Measurements from ENCODE around the gene SYNE1.
"Not testable (repeated sequence)": the region's sequence is repeated elsewhere in the genome, so short reads cannot be mapped to it uniquely, and the experiment has no call there.

SYNE1 gene

DNA sequence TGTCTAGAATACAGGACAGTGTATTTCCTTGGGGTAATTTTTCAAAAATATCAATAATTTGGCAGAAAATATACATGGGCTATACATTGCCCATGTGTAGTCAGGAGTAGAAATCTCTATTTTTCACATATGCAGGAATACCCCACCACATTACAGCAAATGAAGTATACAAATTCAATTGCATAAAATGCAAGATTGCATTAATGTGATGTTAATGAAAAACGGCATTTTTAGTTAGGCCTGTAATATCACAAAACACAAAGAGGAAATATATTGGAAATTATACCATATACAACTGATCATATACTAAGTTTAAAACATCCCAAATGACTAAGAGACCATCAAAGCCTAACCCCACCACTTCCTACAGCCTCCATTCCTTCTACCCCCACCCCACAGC lies 154.9 kb downstream of the SYNE1 start:
- DNase-seq (ENCODE audit: low spot score) = no peak

DNA sequence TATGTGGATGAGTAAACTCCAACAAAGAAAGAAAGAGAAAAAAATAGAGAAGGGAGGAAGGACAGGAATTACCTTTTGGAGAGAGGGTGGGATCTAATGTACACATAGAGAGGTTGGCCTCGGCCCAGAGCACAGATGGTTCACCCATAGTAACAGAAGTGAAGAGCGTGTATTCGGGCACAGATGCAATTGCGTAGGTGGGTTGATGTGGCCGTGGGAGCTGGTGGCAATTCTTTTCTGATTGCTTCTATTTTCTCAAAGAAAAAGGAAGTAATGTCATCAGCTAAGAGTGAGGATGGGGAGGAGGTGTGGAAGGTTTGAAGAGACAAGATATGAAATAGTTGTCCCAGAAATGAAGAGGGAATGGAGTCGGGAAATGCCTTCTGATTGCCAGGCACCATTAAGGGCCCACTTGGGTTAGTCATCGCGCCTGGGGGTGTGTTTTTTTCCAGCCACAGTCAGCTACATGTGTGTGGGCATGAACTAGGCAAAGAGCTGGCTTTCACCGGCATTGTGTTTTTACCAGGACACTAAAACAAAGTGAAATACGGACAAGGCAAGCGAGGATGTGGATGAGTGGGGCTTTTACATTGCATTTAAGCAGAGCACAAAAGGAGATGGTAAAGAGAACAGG lies 158.7 kb downstream of the SYNE1 start:
- no peak for DNase-seq (ENCODE audit: low spot score)

DNA sequence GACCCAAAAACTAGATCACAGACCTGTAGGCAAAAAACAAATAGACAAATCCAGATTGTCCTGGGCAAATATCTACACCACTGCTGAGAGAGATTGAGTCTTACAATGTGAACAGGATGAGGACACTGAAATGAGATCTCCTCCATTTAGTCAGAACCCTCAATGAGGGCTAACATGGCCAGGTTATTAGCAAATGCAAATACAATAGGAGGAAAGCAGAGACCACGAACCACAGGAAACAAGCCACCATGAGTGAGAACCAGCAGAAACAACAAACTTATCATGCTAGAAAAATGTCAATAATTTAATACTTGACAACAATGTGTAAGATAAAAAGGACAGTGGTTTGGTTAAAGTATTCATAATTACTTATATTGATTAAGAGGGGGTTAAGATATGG lies 162.8 kb downstream of the SYNE1 start:
- DNase-seq (ENCODE audit: low spot score) = no peak

DNA sequence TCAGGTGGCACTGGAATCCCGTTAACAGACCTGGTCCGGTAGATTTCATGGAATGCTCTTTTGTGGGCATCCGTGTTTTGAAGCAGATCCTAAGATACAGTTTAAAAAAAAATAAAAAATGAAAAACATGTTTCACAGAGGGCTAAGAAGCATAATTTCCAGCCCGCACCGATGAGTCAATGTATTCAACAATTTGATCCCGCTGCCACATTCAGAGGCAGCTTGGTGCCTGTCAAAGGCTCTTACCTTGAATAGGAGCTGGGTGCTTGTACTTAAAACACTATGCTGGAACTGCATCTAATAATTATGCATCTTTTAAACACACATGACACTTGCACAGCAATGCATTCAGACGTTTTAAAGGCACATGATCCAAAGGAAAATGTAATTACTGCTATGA lies 164.8 kb downstream of the SYNE1 start:
- no peak for DNase-seq (ENCODE audit: low spot score)

DNA sequence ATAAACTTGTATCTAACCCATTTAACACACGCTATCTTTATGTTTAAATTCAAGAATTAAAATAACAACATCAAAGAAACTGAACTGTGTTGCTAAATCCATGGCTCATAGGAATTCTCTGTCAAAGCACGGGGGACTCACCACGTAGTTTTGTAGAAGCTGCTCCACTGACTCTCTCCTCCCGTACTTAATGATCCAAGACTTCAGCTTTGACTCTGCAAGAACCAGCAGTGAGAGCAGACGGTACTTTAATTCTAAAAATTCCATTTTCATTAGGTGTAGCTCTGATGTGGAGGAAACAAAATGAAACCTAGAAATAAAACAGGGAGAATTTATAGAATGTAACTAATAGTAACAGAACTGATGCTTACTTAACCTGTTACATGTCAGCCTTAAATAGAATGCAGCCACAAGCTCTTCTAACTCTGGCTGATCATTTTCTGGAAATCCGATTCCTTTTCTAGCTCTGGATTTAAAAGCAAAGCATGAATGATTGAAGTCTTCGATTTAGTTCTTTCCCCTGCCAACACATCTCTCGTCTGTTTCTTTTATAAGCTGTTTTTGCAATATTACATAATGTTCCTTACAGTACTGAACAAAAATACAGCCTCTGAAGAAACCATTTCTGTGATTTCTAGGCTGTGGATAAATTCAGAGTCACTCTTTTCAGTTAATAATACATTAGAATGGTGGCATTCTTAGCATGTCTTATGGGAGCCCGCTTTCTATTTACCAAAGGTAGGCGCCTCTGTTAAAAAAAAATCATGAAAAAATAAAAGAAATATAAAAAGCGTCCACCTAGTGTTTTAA lies 165.5 kb downstream of the SYNE1 start:
- no peak for DNase-seq (ENCODE audit: low spot score)

DNA sequence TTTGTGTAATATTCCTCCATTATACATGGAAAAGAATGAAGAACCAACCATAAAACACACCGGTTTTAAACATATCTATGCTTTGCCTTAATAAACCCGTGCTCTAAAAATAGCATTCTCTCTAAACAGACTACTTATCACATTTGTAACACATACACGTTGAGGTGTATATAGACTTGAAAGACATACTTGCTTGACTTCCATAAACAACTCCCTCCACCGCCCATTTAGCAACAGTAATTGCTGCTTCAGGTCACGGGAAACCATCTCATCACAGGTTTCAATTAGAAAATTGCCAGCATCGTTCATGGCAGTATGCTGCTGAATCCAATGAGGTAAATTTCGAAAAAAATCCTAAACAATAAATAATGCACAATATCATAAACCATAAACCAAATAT lies 174.0 kb downstream of the SYNE1 start:
- DNase-seq (ENCODE audit: low spot score) = no peak

DNA sequence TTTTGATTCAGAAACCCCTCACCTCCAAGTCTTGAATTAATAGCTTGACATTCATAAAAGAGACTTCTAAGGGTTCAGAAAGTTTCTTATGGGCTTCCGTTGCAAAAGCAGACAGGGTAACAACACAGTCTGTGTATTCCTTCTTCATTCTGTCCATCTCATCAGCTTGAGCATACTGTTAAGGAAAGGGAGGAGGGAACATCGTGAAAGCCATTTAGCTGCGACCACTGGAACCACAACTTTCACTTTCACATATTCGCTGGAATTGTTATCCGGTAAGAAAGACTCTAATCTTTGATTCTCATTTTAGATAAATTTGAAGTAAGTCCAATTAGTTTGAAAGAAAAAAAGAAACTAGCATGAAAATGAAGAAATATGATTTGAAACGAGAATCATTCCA lies 174.4 kb downstream of the SYNE1 start:
- no peak for DNase-seq (ENCODE audit: low spot score)

DNA sequence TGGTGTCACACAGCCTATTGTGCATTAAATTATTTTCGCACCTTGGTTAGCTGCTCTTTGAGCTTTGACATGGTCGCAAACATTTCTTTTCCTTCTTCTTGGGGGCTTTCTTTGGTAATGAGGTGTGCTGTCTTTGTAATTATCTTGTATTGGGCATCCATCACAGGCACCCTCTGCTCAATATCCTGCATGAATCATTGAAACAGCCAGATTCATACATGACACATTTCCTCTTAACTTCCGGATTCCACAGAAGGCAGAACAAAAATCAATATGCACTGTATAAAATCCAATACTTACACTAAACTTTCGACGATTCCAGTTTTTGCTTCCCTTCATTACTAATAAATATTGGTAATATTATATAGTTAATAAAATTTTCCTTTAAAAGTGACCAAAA lies 175.6 kb downstream of the SYNE1 start:
- no peak for DNase-seq (ENCODE audit: low spot score)

DNA sequence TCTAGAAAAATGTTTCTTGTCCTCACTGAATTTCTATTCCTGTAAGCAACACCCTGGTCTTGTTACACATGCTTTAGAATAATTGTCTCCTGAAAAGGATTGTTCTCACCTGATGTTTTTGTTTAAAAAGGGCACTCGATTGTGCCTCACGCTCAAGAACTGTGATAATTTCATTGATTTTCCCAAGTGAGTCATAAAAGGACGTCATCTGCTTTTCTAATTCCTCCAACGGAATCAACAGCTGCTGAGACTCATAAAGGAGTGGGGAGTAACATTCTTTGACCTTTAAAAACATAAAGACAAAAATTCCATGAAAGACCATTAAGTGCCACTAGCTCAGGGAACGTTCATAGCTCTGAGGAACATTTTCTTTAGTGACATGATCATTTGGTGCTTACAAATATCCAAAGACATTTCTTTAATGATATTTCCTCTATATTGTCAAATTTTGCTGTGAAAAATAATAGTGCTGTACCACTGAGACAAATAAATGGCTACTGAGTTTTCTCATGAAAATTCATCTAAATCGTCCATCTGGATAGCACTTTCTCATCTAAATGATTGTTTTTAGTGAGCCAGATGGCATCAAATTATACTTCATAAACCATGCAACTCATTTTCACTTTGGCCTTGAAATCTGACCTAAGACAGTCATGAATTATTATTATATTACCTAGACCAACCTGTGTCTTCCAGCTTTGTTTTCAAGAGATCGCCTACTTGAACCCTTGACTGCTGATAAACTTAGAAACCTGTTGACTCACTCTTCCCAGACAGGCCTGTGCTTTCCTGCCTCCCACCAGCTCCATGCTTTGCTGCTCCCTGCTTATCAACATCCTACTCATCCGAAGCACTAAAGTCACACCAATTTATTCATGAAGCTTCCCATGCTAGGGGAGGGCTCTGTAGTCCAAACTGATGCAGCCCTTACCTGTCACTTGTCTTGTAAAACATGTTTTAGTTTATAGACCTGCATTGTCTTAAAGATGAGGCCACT lies 178.2 kb downstream of the SYNE1 start:
- no peak for DNase-seq (ENCODE audit: low spot score)

DNA sequence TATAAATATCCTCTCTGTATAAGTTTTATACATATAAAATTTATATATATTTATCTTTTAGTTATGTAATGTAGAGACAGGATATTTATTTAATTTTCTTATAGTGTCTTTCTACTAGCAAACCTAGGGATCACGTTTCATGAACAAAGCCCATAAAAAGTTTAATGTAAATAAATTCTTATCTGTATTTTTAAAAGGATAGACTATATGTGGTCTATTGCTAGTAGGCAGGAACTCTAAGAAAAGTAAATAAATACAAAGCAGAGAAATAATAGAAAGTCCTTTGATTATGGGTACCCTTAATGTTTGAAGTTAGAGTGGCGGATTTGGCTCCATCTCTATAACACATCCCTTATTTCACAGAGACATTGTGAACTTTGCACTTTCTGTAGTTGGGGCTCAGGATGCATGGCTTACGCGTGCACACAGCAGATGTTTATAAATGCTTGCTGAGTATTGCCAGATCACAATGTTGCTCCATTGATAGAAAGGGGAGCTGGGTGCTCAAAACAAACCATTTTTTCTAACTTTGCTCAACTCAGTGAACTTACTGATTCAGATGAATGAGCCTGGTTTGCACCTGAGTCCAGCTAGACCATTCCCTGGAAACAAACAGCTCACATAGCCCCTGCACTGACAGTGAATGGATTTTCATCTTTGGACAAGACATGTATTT lies 179.1 kb downstream of the SYNE1 start:
- no peak for DNase-seq (ENCODE audit: low spot score)

DNA sequence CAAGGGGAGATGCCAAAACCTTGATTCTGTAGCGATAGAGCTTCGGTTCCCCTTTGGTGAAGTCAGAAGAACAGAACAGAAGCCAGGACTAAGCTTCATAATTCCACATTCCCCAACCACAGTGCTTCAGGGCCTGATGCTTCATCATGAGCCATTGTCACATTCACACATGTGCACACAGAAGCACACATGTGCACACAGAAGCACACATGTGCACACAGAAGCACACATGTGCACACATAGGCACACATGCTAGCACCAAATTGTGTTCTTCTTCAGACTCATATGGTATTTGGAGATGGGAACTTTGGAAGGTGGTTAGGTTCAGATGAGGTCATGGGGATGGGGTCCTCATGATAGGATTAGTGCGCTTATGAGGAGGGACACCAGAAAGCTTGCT lies 183.2 kb downstream of the SYNE1 start:
- DNase-seq (ENCODE audit: low spot score) = no peak

DNA sequence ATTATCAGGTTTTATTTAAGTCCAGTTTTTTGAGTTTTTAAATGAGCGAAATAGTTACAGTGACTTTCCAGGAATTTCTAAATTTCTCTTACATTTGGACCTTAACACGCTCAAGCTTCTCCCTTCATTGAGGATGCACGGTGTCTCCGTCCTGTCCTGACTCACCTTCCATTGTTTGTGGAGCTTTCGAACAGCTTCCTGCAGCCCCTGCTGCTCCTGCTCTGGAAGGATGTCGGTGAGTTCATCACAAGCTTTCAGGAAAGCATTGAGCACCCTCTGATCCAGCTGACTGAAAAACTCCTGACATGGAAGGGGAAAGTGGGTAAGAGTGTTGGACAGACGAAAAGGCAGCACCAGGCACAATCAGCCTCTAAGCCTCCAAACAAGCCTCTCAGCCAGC lies 183.7 kb downstream of the SYNE1 start:
- no peak for DNase-seq (ENCODE audit: low spot score)

DNA sequence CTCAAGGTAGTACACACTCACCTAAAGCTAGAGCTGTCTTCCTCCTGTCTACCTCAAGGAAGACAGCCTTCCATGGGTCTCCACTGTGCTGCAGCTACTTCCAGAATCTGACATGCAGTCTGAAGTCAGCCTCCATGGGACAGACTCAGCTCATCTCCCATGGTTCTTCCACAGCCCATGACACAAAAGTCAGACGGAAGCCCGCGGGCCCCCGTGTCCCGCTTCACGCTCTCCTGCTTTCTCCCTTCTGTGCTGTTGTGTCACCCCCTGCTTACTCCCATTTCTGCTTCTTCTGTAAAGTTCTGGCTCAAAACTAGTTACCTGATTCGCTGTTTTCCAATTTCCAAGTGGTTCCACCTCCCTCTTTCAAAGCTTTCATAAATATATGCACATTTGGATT lies 184.5 kb downstream of the SYNE1 start:
- no peak for DNase-seq (ENCODE audit: low spot score)

DNA sequence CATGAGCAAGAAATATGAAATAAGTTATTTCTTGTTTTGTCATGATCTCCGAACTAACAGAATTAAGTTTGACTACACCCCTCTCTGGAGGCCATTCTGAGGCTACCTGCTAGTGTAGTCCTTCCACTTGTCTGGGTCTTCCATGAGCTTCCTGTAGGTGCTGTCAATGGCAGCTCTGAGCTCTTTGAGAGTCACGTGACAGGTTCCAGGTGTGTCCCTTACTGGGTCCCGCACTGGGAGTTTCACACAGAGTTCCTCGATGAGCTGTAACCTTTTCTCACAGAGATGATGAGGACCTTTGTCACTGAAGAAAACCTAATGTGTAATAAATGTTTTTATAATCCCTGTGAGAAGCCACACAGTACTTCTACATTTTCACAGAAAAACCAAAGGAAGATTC lies 186.6 kb downstream of the SYNE1 start:
- DNase-seq (ENCODE audit: low spot score) = no peak

DNA sequence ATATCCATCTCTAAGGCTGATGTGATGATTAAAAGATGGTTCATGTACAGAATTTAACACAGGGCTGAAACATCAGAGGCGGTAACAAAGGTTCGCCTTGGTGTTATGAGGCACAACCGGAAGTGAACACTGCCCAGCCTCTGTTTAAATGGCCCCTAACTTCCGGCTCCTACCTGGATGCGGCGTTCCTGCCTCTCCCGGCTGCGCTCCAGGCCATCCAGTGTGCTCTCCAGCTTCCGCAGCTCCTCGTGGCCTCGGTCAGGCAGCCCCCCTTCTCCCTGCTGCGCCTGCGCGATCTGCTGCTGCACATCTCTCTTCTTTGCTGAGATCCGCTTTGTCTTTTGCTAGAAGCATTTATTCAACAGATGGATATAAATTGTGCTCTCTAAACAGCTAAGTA lies 195.3 kb downstream of the SYNE1 start:
- no peak for DNase-seq (ENCODE audit: low spot score)

DNA sequence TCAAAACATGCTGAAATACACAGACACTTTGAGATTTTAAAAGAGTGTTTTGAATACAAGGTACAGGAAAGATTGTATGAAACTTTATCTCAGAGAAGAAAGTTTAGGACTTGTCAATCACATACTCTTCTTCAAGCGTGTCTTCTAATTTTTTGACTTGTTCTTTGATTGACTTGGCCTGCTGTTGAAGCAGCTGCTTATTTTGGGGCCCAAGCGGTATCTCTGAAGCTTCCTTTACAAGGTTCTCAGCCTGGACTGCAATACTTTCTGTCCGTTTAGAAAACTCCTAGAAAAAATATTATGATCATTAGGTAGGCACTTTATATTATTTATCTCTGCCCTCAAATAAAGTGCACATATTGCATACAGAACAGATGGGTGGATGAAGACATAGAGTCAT lies 201.3 kb downstream of the SYNE1 start:
- DNase-seq (ENCODE audit: low spot score) = no peak

DNA sequence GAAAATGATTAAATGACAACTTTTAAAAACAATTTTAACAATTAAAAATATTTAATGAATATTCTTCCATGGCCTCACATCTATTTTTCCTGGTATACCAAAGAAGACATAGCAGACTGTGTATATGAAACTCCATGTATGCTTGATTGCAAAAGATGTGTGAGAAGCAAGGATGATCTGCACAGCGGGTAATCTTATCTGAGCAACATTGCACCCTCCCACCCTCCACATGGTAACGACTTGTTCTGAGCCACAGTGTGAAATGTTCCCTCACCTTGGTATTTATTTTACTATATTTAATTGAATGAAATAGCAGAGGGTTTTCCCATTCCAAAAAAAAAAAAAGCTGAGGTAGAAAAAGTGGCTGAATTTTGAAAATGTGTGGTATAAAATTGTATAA lies 204.4 kb downstream of the SYNE1 start:
- DNase-seq (ENCODE audit: low spot score) = no peak

DNA sequence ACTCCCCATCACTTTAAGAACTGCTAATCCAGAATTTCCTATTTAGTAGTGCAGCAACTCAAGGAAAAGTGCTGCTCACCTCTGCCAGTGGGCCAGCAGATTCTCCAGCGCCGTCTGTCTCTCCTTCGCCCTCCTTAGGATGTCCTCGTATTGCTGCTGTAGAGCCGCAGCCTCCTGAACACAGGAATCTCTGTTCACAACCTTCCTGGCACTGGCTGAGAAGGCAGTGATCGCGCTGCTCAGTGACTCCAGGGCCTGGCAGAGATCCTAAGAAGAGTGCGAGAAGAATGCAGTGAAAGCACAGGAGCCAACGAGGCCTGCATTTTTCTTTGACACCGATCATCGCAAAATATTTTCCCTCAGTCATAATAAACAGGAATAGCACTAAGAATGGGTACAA lies 209.0 kb downstream of the SYNE1 start:
- no peak for DNase-seq (ENCODE audit: low spot score)

DNA sequence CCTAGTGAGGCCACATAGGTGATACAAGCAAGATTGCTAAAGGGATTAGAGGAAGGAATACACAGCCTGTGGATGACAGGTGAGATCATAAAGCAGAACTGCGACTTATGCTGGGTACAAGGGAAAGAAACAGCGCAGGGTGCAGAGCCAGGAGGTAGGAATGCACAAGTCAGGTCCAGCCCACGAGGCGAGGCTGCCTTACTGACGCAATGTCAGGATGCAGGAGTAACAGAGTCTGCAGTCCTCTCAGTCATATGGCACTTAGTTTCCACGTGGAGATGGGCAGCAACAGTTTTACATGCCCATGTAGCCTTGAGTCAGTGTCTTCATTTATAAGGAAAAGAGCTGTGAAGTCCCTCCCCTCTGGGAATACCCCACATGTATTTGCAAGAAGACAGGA lies 210.9 kb downstream of the SYNE1 start:
- DNase-seq (ENCODE audit: low spot score) = no peak

DNA sequence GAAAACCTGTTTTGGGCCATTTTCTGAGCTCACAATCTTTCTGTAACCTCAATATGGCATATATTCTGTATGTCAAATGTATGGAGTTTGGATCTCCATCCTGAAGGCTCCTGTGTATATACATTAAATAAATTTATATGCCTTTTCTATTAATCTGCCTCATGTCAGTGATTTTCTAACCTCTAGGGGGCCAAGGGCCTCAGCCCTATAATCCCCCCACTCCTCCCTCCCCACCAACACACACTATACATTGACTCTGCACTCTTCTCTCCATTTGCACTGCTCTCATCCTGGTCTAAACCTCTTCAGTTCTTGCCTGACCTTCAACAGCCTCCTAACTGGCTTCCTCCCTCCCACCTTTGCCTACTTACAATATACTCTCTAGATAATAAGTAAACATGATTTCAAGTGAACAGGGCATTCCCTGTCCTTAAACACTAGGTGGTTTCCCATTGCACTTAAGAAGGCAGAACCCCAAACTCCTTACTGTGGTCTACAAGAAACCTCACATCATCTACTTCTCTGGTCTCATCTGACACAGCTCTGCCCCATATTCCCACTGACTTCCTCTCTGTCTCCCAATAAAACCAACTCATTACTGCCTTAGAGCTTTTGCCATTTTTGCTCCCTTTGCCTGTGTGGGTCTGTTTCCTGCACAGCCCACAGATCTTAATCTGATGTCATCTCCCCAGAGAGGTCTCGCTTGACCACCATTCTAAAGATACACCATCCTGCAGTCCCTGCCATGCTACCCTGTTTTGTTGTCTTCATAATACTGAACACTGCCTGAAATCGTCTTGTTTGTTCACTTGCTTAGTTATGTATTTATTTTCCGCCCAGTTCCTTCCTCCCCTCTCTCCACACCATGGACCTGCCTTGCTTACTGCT lies 213.7 kb downstream of the SYNE1 start:
- DNase-seq (ENCODE audit: low spot score) = no peak

DNA sequence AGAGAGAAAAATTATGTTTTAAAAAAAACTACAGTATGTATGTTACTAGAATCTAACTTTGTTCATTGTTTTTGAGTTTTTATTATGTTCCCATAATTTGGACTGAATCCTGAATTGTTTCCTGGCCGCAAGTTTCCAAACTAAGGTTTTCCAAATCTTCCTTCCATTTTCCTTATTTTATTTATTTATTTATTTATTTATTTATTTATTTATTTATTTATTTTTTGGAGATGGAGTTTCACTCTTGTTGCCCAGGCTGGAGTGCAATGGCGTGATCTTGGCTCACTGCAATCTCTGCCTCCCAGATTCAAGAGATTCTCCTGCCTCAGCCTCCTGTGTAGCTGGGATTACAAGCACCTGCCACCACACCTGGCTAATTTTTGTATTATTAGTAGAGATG lies 215.7 kb downstream of the SYNE1 start:
- DNase-seq (ENCODE audit: low spot score) = not testable (repeated sequence)

All from HuH-7.5 (cell line).